ENCODE data around the gene UGP2. TPM values are rescaled to one million over a fixed set of nuclear protein-coding genes. Genes with fewer than 3 reads are reported as not detected.

Gene UGP2
- total and polyA plus RNA-seq, 2 of the 8 experiments (the other 6 are each of a cell fraction or from before 2014, with no cell fraction given): 278 to 956 TPM

DNA sequence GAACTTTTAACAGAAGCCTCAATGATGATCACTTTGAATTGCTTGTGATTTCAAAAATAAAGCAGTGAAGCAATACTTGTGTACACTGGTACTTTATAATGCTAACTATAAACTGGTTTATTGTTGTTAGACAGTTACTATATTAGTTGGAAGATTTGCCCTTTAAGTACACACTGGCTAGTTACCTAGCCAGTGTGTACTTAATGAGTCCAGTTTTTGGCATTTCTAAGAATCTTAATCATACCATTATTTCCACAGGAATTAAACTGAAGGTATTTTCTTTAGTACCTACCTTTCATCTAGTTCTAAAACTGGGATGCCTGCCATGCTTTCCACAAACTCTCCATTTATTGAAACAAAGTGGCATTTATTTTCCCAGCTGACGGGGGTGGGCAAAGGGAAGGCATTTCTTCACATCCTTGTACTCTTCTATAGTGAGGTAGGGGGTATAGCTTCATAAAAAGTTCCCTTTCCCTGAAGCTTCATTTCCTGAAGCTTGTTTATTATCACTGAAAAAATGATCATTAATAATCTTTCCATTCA lies 49.9 kb downstream of the UGP2 start:
- H4K8ac ChIP-seq (ENCODE audit: extremely low read depth, insufficient read depth, low read length): no peak overlapping the region
- no peaks in the 10 kb centered on the region for H3K27me3 ChIP-seq (replicated peaks in 1 of 4; ENCODE audit: control insufficient read depth in 3 of 4, extremely low read depth in 1 of 4, insufficient read depth in 3 of 4, low read length in 3 of 4)
- FAIRE-seq (no peak), DNase-seq (ENCODE audit: low read depth in 1 of 2, low spot score in 2 of 2) (no peak)
- H2BK15ac ChIP-seq (ENCODE audit: low read length): no peak overlapping the region
- H3K23ac ChIP-seq (ENCODE audit: insufficient read length): no peak overlapping the region
- no peaks in the 10 kb centered on the region for H3K9me3 ChIP-seq (ENCODE audit: insufficient read depth in 2 of 2, low read depth in 1 of 2, low read length in 1 of 2)
- H2BK5ac ChIP-seq (ENCODE audit: low read depth, low read length): no peak overlapping the region
- CTCF ChIA-PET (ENCODE audit: partially characterized antibody): interaction anchor here (0.8 kb wide), 1 partner anchor 24 kb away, joined by 3 read pairs; no protein-coding TSS in a partner anchor
- no peak overlapping the region for H3K27ac ChIP-seq (ENCODE audit: low read depth, low read length)
- no peak overlapping the region for H2AFZ ChIP-seq (ENCODE audit: low read length)
- no peak overlapping the region for H3K9ac ChIP-seq (replicated peaks in 1 of 4; ENCODE audit: extremely low read depth in 1 of 4, low read depth in 3 of 4, low read length in 3 of 4)
- no peaks in the 10 kb centered on the region for H3K23me2 ChIP-seq (ENCODE audit: low read depth, low read length)
- no peak overlapping the region for H4K5ac ChIP-seq (ENCODE audit: insufficient read length, low read depth, low read length)
- no peak overlapping the region for H2AK5ac ChIP-seq (ENCODE audit: low read depth, low read length)
- H3K56ac ChIP-seq (replicated peaks; ENCODE audit: insufficient read length, low read depth, low read length): no peak overlapping the region
- H3K18ac ChIP-seq (ENCODE audit: extremely low read depth, low read length): no peak overlapping the region
- H3K36me3 ChIP-seq (ENCODE audit: control insufficient read depth in 2 of 4, insufficient read depth in 4 of 4, low read length in 3 of 4): peaks cover 17 to 80% (median 53%) of the 10 kb centered on the region in 4 experiments
- H2BK12ac ChIP-seq (ENCODE audit: low read depth, low read length): no peak overlapping the region
- peaks cover 0 to 2% of the 10 kb centered on the region in 2 experiments for H4K20me1 ChIP-seq (replicated peaks in 1 of 2; ENCODE audit: control insufficient read depth in 1 of 2, insufficient read depth in 2 of 2, low read length in 2 of 2)
- H3K14ac ChIP-seq (ENCODE audit: insufficient read length): no peak overlapping the region
- no peaks in the 10 kb centered on the region for H3K79me1 ChIP-seq (ENCODE audit: low read depth, low read length)
- H3K4ac ChIP-seq (replicated peaks; ENCODE audit: insufficient read length, low read depth, low read length): no peak overlapping the region
- H3K79me2 ChIP-seq (ENCODE audit: control insufficient read depth in 1 of 2, insufficient read depth in 2 of 2, low read length in 2 of 2): 0 out of 4 replicates have a peak, but pooled peaks cover 0 to under 1% of the 10 kb centered on the region in 2 experiments
- no peak overlapping the region for H2BK120ac ChIP-seq (replicated peaks; ENCODE audit: low read depth, low read length)
- H3K4me1 ChIP-seq (replicated peaks in 1 of 4; ENCODE audit: control insufficient read depth in 3 of 4, insufficient read depth in 4 of 4, low read length in 3 of 4): no peaks in the 10 kb centered on the region; a peak in 2 of 7 replicates
- no peak overlapping the region for H4K91ac ChIP-seq (replicated peaks; ENCODE audit: insufficient read length, low read length)
- H2BK20ac ChIP-seq (ENCODE audit: low read length): no peak overlapping the region
- no peak overlapping the region for H3K4me2 ChIP-seq (ENCODE audit: insufficient read depth in 1 of 2, low read depth in 2 of 2, low read length in 2 of 2)
- WGBS, 2 experiments (ENCODE audit: extremely low coverage in 1 of 2, insufficient coverage in 1 of 2, insufficient read length in 1 of 2, insufficient replicate concordance in 2 of 2, low coverage in 1 of 2, low lambda C conversion rate in 2 of 2, missing lambda C conversion rate in 1 of 2): 93% methylated on average over 1 of the region's 1 CpG; no CpG with 5 or more reads in 1 of the 2 experiments
- H3K4me3 ChIP-seq (ENCODE audit: extremely low read depth in 1 of 4, insufficient read depth in 2 of 4, low read depth in 3 of 4, low read length in 4 of 4): no peak overlapping the region
- POLR2A ChIA-PET (ENCODE audit: partially characterized antibody): interaction anchor here (0.9 to 2.5 kb wide), 3 partner anchors 15 to 47 kb away, joined by 3 to 6 read pairs (median 3); no protein-coding TSS in a partner anchor
- TF ChIP-seq BACH1 (IDR thresholded peaks at IDR 0.05; ENCODE audit: low read length) (no peak), NANOG (IDR thresholded peaks at IDR 0.05; ENCODE audit: insufficient read depth, low read depth, low read length, poor library complexity, severe bottlenecking) (no peak), CBX5 (IDR thresholded peaks at IDR 0.05; ENCODE audit: low read depth, low read length) (no peak), SAP30 (IDR thresholded peaks at IDR 0.05; ENCODE audit: insufficient read depth, insufficient replicate concordance, low read length) (no peak), SIX5 (IDR thresholded peaks at IDR 0.05; ENCODE audit: low read depth, low read length) (no peak), ZNF274 (IDR thresholded peaks at IDR 0.05; ENCODE audit: borderline replicate concordance, extremely low read depth, low read length) (no peak), RAD21 (IDR thresholded peaks at IDR 0.05 in 1 of 2, conservative IDR thresholded peaks at IDR 0.05 in 1 of 2; ENCODE audit: low read depth in 2 of 2, low read length in 2 of 2) (no peak), JUND (IDR thresholded peaks at IDR 0.05; ENCODE audit: low read length) (no peak), PHF8 (conservative IDR thresholded peaks at IDR 0.05; ENCODE audit: low read depth, low read length) (no peak), NRF1 (IDR thresholded peaks at IDR 0.05; ENCODE audit: low read depth, low read length) (no peak), TBP (IDR thresholded peaks at IDR 0.05; ENCODE audit: low read depth, low read length) (no peak)
- TF ChIP-seq, protein P1, sequence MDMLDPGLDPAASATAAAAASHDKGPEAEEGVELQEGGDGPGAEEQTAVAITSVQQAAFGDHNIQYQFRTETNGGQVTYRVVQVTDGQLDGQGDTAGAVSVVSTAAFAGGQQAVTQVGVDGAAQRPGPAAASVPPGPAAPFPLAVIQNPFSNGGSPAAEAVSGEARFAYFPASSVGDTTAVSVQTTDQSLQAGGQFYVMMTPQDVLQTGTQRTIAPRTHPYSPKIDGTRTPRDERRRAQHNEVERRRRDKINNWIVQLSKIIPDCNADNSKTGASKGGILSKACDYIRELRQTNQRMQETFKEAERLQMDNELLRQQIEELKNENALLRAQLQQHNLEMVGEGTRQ (IDR thresholded peaks at IDR 0.05; ENCODE audit: low read length): no peak

Measured in H1 (cell line).